IMR-90 (cell line): ENCODE data around the gene MMAB.

Source experiments
- BHLHE40 ChIP-seq: fragments of 150-350 bp; IDR thresholded peaks from 2 replicates; pipeline ENCODE4 v1.6.1; 2016; ENCODE audit warnings: mild to moderate bottlenecking, low read depth, low read length
- ELK1 ChIP-seq: fragments of 150-350 bp; IDR thresholded peaks from 2 replicates; pipeline ENCODE4 v1.6.1; 2016; ENCODE audit warnings: low read depth, mild to moderate bottlenecking, low read length, moderate library complexity, borderline replicate concordance
- FOS ChIP-seq: fragments of 150-350 bp; IDR thresholded peaks from 2 replicates; pipeline ENCODE4 v1.6.1; 2016; ENCODE audit warnings: low read depth, low read length
- MAFK ChIP-seq: IDR thresholded peaks from 2 replicates; pipeline ENCODE4 v1.6.1; 2012; ENCODE audit warnings: low read depth, low read length, improper control_type of control experiment
- POLR2A ChIP-seq: IDR thresholded peaks from 2 replicates; pipeline ENCODE4 v1.6.1; 2012; ENCODE audit warnings: mild to moderate bottlenecking, low read depth, low read length
- RAD21 ChIP-seq: IDR thresholded peaks from 2 replicates; pipeline ENCODE4 v1.6.1; 2012; ENCODE audit warnings: low read length, improper control_type of control experiment
- RCOR1 ChIP-seq: IDR thresholded peaks from 2 replicates; pipeline ENCODE4 v1.6.1; 2012; ENCODE audit warnings: mild to moderate bottlenecking, low read length, improper control_type of control experiment; ENCODE audit not compliant: insufficient replicate concordance
- RFX5 ChIP-seq: IDR thresholded peaks from 2 replicates; pipeline ENCODE4 v1.8.0; 2012; ENCODE audit warnings: low read depth, mild to moderate bottlenecking, low read length, moderate library complexity
- TF ChIP-seq, protein P1 (sequence below): conservative IDR thresholded peaks from 2 replicates; pipeline ENCODE4 v1.5.1; 2012; ENCODE audit warnings: mild to moderate bottlenecking, low read depth, low read length, improper control_type of control experiment
- TF ChIP-seq, protein P2 (sequence below): fragments of 150-350 bp; IDR thresholded peaks from 2 replicates; pipeline ENCODE4 v1.6.1; 2017; ENCODE audit warnings: mild to moderate bottlenecking, antibody characterized with exemption, low read length, low read depth

DNA sequence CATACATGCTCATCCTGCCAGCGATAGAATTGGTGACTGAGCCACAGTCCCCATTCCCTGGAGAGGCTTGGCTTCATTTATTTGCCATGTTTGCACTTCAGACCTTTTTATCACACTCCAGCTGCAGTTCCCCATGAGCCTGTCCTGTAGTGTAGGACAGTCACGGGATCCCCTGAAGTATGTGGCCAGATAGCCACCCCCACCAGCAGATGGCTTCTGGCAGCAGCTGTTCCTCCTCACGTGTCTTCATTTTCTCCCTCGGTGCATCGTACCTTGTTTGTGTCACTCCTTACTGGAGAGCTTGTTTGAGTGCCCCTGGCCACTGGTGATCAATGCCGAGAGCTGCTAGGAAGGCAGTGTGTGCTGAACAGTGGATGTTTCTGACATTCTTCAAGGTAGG is 55.7 kb downstream of the MMAB start:
- no peak for TF ChIP-seq RCOR1
- TF ChIP-seq RFX5: no peak
- no peak for TF ChIP-seq RAD21
- TF ChIP-seq ELK1: no peak
- TF ChIP-seq, protein P1, sequence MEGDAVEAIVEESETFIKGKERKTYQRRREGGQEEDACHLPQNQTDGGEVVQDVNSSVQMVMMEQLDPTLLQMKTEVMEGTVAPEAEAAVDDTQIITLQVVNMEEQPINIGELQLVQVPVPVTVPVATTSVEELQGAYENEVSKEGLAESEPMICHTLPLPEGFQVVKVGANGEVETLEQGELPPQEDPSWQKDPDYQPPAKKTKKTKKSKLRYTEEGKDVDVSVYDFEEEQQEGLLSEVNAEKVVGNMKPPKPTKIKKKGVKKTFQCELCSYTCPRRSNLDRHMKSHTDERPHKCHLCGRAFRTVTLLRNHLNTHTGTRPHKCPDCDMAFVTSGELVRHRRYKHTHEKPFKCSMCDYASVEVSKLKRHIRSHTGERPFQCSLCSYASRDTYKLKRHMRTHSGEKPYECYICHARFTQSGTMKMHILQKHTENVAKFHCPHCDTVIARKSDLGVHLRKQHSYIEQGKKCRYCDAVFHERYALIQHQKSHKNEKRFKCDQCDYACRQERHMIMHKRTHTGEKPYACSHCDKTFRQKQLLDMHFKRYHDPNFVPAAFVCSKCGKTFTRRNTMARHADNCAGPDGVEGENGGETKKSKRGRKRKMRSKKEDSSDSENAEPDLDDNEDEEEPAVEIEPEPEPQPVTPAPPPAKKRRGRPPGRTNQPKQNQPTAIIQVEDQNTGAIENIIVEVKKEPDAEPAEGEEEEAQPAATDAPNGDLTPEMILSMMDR: no peak
- no peak for TF ChIP-seq BHLHE40
- TF ChIP-seq, protein P2, sequence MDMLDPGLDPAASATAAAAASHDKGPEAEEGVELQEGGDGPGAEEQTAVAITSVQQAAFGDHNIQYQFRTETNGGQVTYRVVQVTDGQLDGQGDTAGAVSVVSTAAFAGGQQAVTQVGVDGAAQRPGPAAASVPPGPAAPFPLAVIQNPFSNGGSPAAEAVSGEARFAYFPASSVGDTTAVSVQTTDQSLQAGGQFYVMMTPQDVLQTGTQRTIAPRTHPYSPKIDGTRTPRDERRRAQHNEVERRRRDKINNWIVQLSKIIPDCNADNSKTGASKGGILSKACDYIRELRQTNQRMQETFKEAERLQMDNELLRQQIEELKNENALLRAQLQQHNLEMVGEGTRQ: no peak
- no peak for TF ChIP-seq MAFK
- no peak for TF ChIP-seq FOS
- TF ChIP-seq POLR2A: no peak
